ENCODE results near the gene ALKAL2.

GRCh38 chr2:249538-250042 lies 38.3 kb downstream of the ALKAL2 start:
- no peak for TF ChIP-seq CTCF (IDR thresholded peaks at IDR 0.05)
- no peak for TF ChIP-seq POLR2A (IDR thresholded peaks at IDR 0.05)

All from lower leg skin (tissue), 3 donors.